ENCODE results near the gene OR2M5.

The OR2M5 gene

DNA sequence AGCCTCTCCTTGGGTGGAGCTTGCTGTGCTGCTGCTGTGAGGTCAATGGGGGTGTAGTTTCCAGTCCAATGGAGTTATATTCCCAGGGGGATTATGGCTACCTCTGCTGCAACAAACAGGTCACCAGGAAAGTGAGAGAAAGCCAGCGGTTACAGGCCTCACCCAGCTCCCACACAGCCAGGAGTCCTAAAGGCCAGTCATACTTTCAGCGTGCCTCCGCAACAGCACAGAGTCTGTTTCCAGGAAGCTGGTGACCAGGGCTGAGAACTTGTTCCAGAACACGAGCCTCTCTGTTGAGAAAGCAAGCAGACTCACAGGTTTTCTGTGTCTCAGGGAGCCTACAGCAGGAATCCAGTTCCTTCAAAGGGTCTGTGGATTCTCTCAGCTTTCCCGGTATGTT lies 17.3 kb upstream of the OR2M5 start:
- no peak for DNase-seq (ENCODE audit: extremely low spot score)
- ChIA-PET CTCF (no interaction called here), POLR2A (no interaction called here)
- TF ChIP-seq, protein P1, sequence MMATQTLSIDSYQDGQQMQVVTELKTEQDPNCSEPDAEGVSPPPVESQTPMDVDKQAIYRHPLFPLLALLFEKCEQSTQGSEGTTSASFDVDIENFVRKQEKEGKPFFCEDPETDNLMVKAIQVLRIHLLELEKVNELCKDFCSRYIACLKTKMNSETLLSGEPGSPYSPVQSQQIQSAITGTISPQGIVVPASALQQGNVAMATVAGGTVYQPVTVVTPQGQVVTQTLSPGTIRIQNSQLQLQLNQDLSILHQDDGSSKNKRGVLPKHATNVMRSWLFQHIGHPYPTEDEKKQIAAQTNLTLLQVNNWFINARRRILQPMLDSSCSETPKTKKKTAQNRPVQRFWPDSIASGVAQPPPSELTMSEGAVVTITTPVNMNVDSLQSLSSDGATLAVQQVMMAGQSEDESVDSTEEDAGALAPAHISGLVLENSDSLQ (IDR thresholded peaks at IDR 0.05), result no peak
- no peak for TF ChIP-seq TARDBP (IDR thresholded peaks at IDR 0.05)
- no peak for TF ChIP-seq ARNT (IDR thresholded peaks at IDR 0.05)
- TF ChIP-seq FOXA1 (IDR thresholded peaks at IDR 0.05), result no peak
- TF ChIP-seq L3MBTL2 (conservative IDR thresholded peaks at IDR 0.05), result no peak
- TF ChIP-seq SUZ12 (IDR thresholded peaks at IDR 0.05), result no peak
- no peak for TF ChIP-seq SP1 (IDR thresholded peaks at IDR 0.05)
- no peak for TF ChIP-seq FOXK2 (IDR thresholded peaks at IDR 0.05)

DNA sequence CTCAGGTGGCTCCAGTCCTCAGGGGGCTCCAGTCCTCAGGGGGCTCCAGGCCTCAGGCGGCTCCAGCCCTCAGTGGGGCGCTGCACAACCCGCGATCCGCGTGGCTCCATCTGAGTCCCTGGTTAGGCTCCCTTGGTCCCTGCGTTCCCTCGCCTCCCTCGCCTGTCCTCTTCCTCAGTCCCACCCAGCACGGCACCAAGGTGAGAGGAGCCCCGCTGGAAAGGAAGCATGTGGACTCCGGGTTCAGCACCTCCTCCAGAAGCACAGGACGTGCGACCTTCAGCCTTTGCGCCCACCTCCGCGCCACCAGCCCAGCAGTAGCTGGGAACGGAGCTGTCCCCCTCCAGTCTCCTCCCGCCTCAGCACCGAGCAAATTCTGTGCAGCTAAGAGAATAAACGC lies 8.1 kb upstream of the OR2M5 start:
- no peak for TF ChIP-seq SUZ12 (IDR thresholded peaks at IDR 0.05)
- TF ChIP-seq CTBP1 (IDR thresholded peaks at IDR 0.05; ENCODE audit: borderline replicate concordance), result no peak
- TF ChIP-seq SP1 (IDR thresholded peaks at IDR 0.05), result no peak
- TF ChIP-seq, protein P1 (IDR thresholded peaks at IDR 0.05), result no peak
- TF ChIP-seq ARNT (IDR thresholded peaks at IDR 0.05), result no peak
- TF ChIP-seq L3MBTL2 (conservative IDR thresholded peaks at IDR 0.05), result no peak
- no peak for TF ChIP-seq NFRKB (IDR thresholded peaks at IDR 0.05)
- no peak for TF ChIP-seq ZNF384 (IDR thresholded peaks at IDR 0.05)
- no peak for TF ChIP-seq LEF1 (IDR thresholded peaks at IDR 0.05; ENCODE audit: borderline replicate concordance)
- no peak for TF ChIP-seq FOXA1 (IDR thresholded peaks at IDR 0.05)
- TF ChIP-seq FOXK2 (IDR thresholded peaks at IDR 0.05), result no peak
- TF ChIP-seq HDGF (IDR thresholded peaks at IDR 0.05; ENCODE audit: borderline replicate concordance), result no peak
- no peak for TF ChIP-seq FOXM1 (IDR thresholded peaks at IDR 0.05; ENCODE audit: borderline replicate concordance)
- no peak for TF ChIP-seq TARDBP (IDR thresholded peaks at IDR 0.05)
- TF ChIP-seq BHLHE40 (IDR thresholded peaks at IDR 0.05; ENCODE audit: borderline replicate concordance), result no peak
- POLR2A ChIA-PET, result no interaction called here
- CTCF ChIA-PET, result no interaction called here

DNA sequence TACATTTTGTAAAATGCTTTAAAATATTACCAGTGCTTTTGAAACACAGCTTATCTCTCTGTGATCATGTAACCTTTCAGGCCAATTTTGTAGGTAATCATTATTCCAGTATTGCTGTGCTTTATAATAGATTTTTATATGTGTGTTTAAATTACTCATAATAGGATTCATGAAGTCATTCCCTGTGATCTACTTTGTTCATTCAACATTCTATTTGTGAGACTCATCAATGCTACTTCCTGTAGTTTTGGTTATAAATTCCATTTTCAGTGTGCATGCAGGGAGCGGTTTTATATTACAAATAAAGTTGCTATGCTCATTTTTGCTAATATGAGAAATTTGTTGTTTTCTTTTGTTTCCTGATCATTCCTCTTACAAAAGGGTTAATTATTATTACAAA lies 4.1 kb upstream of the OR2M5 start:
- ChIA-PET POLR2A (no interaction called here), CTCF (no interaction called here)

More for the DNA sequence above, 8.1 kb upstream of the OR2M5 start:
- no peak for DNase-seq (ENCODE audit: extremely low spot score)

DNA sequence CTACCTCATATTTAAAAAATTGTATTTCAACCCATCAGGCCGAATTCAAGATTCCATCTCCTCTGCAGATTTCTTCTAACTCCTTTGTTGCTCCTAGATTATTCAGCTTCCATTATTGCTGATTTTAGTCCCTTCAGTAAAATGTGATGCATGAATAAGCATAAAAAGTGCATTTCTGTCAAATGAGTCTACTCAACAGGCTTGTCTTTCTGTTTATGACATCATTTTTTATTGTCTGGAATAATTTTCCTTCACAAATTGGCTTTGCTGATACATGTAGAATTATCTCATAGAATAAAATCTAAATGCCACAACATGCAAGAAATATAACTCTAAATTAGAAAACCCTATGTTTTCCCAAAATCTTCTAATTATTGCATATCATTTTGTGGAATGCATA lies 1.6 kb upstream of the OR2M5 start:
- no peak for DNase-seq (ENCODE audit: extremely low spot score)
- ChIA-PET POLR2A (no interaction called here), CTCF (no interaction called here)
- TF ChIP-seq LEF1 (IDR thresholded peaks at IDR 0.05; ENCODE audit: borderline replicate concordance) (no peak), L3MBTL2 (conservative IDR thresholded peaks at IDR 0.05) (no peak), NFRKB (IDR thresholded peaks at IDR 0.05) (no peak), CTBP1 (IDR thresholded peaks at IDR 0.05; ENCODE audit: borderline replicate concordance) (no peak), FOXA1 (IDR thresholded peaks at IDR 0.05) (no peak), ZNF384 (IDR thresholded peaks at IDR 0.05) (no peak), SUZ12 (IDR thresholded peaks at IDR 0.05) (no peak), HDGF (IDR thresholded peaks at IDR 0.05; ENCODE audit: borderline replicate concordance) (no peak), FOXK2 (IDR thresholded peaks at IDR 0.05) (no peak), SP1 (IDR thresholded peaks at IDR 0.05) (no peak), FOXM1 (IDR thresholded peaks at IDR 0.05; ENCODE audit: borderline replicate concordance) (no peak), ELF4 (IDR thresholded peaks at IDR 0.05) (no peak), ARNT (IDR thresholded peaks at IDR 0.05) (no peak), BHLHE40 (IDR thresholded peaks at IDR 0.05; ENCODE audit: borderline replicate concordance) (no peak), TARDBP (IDR thresholded peaks at IDR 0.05) (no peak)
- TF ChIP-seq, protein P1 (IDR thresholded peaks at IDR 0.05), result no peak

More for the DNA sequence above, 4.1 kb upstream of the OR2M5 start:
- no peak for TF ChIP-seq SP1 (IDR thresholded peaks at IDR 0.05)
- no peak for TF ChIP-seq FOXK2 (IDR thresholded peaks at IDR 0.05)
- no peak for TF ChIP-seq LEF1 (IDR thresholded peaks at IDR 0.05; ENCODE audit: borderline replicate concordance)
- no peak for DNase-seq (ENCODE audit: extremely low spot score)

DNA sequence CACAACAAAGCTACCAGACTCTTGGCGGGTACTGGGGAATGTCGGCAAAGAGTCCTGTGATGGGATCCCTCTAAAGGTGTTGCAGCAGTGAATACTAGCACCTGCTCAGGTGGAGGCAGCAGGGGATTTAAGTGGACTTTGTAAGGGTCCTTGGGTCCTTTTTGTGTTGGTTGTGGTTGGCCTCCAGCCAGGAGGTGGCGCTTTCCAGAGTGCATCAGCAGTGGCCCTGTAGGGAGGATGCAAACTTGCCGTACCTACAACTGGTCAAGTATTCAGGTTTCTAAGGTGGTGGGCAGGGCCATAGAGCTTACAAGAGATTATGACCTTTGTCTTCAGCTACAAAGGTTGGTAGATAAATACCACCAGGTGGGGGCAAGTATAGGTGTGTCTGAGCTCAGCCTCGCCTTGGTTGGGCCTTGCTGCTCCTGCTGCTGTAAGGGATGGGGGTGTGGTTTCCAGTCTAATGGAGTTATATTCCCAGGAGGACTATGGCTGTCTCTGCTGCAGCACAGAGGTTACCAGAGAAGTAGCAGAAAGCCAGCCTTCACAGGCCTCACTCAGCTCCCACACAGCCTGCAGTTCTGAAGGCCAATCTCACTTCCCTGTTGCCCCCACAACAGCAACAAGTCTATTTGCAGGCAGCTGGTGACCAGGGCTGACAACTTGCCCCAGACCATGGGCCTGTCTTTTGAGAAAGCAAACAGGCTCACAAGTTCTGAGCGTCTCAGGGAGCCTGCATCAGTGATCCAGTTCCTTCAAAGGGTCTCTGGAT lies 7.3 kb downstream of the OR2M5 start:
- ChIA-PET CTCF (no interaction called here), POLR2A (no interaction called here)
- no peak for DNase-seq (ENCODE audit: extremely low spot score)
- TF ChIP-seq L3MBTL2 (conservative IDR thresholded peaks at IDR 0.05) (no peak), BHLHE40 (IDR thresholded peaks at IDR 0.05; ENCODE audit: borderline replicate concordance) (no peak), FOXA1 (IDR thresholded peaks at IDR 0.05) (no peak), FOXM1 (IDR thresholded peaks at IDR 0.05; ENCODE audit: borderline replicate concordance) (no peak), TARDBP (IDR thresholded peaks at IDR 0.05) (no peak), FOXK2 (IDR thresholded peaks at IDR 0.05) (no peak), SUZ12 (IDR thresholded peaks at IDR 0.05) (no peak), ZNF384 (IDR thresholded peaks at IDR 0.05) (no peak)
- TF ChIP-seq, protein P1 (IDR thresholded peaks at IDR 0.05), result no peak

DNA sequence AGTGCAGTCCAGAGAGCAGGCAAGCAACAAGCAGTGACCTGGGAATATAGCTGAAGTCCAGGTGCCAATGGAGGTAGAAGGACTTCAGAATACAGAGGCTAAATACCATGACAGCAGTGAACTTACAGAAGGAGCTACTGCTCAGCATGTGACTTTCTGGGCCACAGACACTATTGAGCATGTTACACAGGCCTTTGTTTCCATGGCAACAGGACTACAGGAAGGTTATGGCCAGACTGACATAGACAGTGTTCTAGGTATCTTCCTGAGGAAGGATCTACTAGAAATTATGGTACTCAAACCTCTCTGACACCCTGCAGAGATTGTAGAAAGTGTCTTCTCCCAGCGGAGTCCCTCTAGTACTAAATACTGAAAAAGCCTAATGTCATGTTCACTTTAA lies 11.0 kb downstream of the OR2M5 start:
- CTCF ChIA-PET, result no interaction called here
- POLR2A ChIA-PET, result no interaction called here
- no peak for DNase-seq (ENCODE audit: extremely low spot score)
- no peak for TF ChIP-seq FOXA1 (IDR thresholded peaks at IDR 0.05)
- no peak for TF ChIP-seq ELF4 (IDR thresholded peaks at IDR 0.05)
- TF ChIP-seq CTBP1 (IDR thresholded peaks at IDR 0.05; ENCODE audit: borderline replicate concordance), result no peak
- no peak for TF ChIP-seq NFRKB (IDR thresholded peaks at IDR 0.05)
- no peak for TF ChIP-seq TARDBP (IDR thresholded peaks at IDR 0.05)
- no peak for TF ChIP-seq LEF1 (IDR thresholded peaks at IDR 0.05; ENCODE audit: borderline replicate concordance)
- no peak for TF ChIP-seq HDGF (IDR thresholded peaks at IDR 0.05; ENCODE audit: borderline replicate concordance)
- no peak for TF ChIP-seq L3MBTL2 (conservative IDR thresholded peaks at IDR 0.05)
- TF ChIP-seq, protein P1 (IDR thresholded peaks at IDR 0.05), result no peak
- TF ChIP-seq ARNT (IDR thresholded peaks at IDR 0.05), result no peak
- TF ChIP-seq BHLHE40 (IDR thresholded peaks at IDR 0.05; ENCODE audit: borderline replicate concordance), result no peak
- TF ChIP-seq FOXM1 (IDR thresholded peaks at IDR 0.05; ENCODE audit: borderline replicate concordance), result no peak
- TF ChIP-seq SUZ12 (IDR thresholded peaks at IDR 0.05), result no peak
- TF ChIP-seq FOXK2 (IDR thresholded peaks at IDR 0.05), result no peak
- no peak for TF ChIP-seq SP1 (IDR thresholded peaks at IDR 0.05)
- no peak for TF ChIP-seq ZNF384 (IDR thresholded peaks at IDR 0.05)

Data from HEK293T (cell line).